Right lung (tissue), 5 donors: Measurements from ENCODE around the gene GLI3. TPM values are rescaled to one million over a fixed set of nuclear protein-coding genes. Genes with fewer than 3 reads are reported as not detected.

Experiments used
- DNase-seq, 2 donors: peaks; one replicate each; pipeline ENCODE4 v3.0.0-alpha.2; 2013
- polyA plus RNA-seq, 5 donors: library from polyadenylated mRNA; unstranded; fragments of 120-200 nt; gene quantifications; one replicate each; pipeline versions ENCODE4 v1.2.1 to v1.2.3, GENCODE V29; 2013; ENCODE audit warnings: inconsistent platforms in 1 of 5, low replicate concordance in 1 of 5; ENCODE audit not compliant: insufficient read length in 5 of 5, insufficient read depth in 1 of 5

GLI3 gene
- polyA plus RNA-seq, 5 donors = 26.5 to 35.8 (median 28.7) TPM

- DNase-seq = no peak
Measured at GRCh38 chr7:41999736-42000283, 237.2 kb downstream of the GLI3 start.

GRCh38 chr7:41998041-41998440 is 239.0 kb downstream of the GLI3 start:
- DNase-seq = no peak

- no peak for DNase-seq
Measured at GRCh38 chr7:41997151-41997550, 239.9 kb downstream of the GLI3 start.

- no peak for DNase-seq
Measured at GRCh38 chr7:41996381-41997035, 240.5 kb downstream of the GLI3 start.

- no peak for DNase-seq
Measured at GRCh38 chr7:41995632-41996271, 241.3 kb downstream of the GLI3 start.

GRCh38 chr7:41994746-41995110 is 242.3 kb downstream of the GLI3 start:
- DNase-seq = no peak

GRCh38 chr7:41994036-41994745 is 242.8 kb downstream of the GLI3 start:
- no peak for DNase-seq

- DNase-seq = peak; percentile 86 to 90
Measured at GRCh38 chr7:41992881-41993867, 243.8 kb downstream of the GLI3 start.

- no peak for DNase-seq
Measured at GRCh38 chr7:41984888-41985287, 252.1 kb downstream of the GLI3 start.

- DNase-seq = no peak
Measured at GRCh38 chr7:41981046-41982040, 255.7 kb downstream of the GLI3 start.

- DNase-seq = peak; percentile 66 to 77
Measured at GRCh38 chr7:41979834-41980307, 257.1 kb downstream of the GLI3 start.

- DNase-seq = no peak
Measured at GRCh38 chr7:41978858-41979257, 258.2 kb downstream of the GLI3 start.

GRCh38 chr7:41977661-41978060 is 259.3 kb downstream of the GLI3 start:
- no peak for DNase-seq

- peak in 1 of 2 donors; percentile 56 for DNase-seq
Measured at GRCh38 chr7:41977151-41977651, 259.8 kb downstream of the GLI3 start.

GRCh38 chr7:41976411-41976810 is 260.6 kb downstream of the GLI3 start:
- no peak for DNase-seq

- no peak for DNase-seq
Measured at GRCh38 chr7:41975849-41976248, 261.2 kb downstream of the GLI3 start.

GRCh38 chr7:41974870-41975557 is 262.0 kb downstream of the GLI3 start:
- DNase-seq = peak; percentile 69 to 87

- no peak for DNase-seq
Measured at GRCh38 chr7:41973202-41973730, 263.7 kb downstream of the GLI3 start.

GRCh38 chr7:41972776-41973175 is 264.2 kb downstream of the GLI3 start:
- DNase-seq = no peak
